Measurements from ENCODE around the gene SH2D7.
A peak's percentile ranks its signal among the peaks of the same experiment; 100 is the strongest.

SH2D7 gene

GRCh38 chr15:78131295-78132061 lies 39.1 kb downstream of the SH2D7 start, which contains the start of gene CIB2:
Gene CIB2 (minus strand): TSS chr15:78131445. CDS start chr15:78131215, 230 bp downstream.
- H3K27me3 ChIP-seq (ENCODE audit: insufficient read depth, low read length, poor library complexity, severe bottlenecking) = no peaks in the 10 kb centered on the region
- H3K4me2 ChIP-seq (ENCODE audit: low read depth, low read length, poor library complexity, severe bottlenecking) = peak within 1 kb of the TSS; percentile 98
- H3K9me3 ChIP-seq (ENCODE audit: insufficient read depth, low read depth, low read length) = no peaks in the 10 kb centered on the region
- H2AFZ ChIP-seq (ENCODE audit: low read length) = peak within 1 kb of the TSS; percentile 90
- TF ChIP-seq CTCF (conservative IDR thresholded peaks at IDR 0.05; ENCODE audit: low read length) (peak; percentile 64), EZH2phosphoT487 (IDR thresholded peaks at IDR 0.05; ENCODE audit: borderline replicate concordance) (no peak)
- H3F3A ChIP-seq (ENCODE audit: low read depth) = peaks cover 7% of the 10 kb centered on the region; the same call in 1 of the 2 replicates
- H3K36me3 ChIP-seq (ENCODE audit: insufficient read depth, low read length) = no peaks in the 10 kb centered on the region
- H3K9me2 ChIP-seq (replicated peaks; ENCODE audit: low read depth, low read length) = no peaks in the 10 kb centered on the region
- peaks cover 17% of the 10 kb centered on the region for H3K4me1 ChIP-seq (ENCODE audit: insufficient read depth, low read length, poor library complexity, severe bottlenecking)
- H3K4me3 ChIP-seq (ENCODE audit: low read length, poor library complexity, severe bottlenecking) = peak within 1 kb of the TSS; percentile 80
- no peaks in the 10 kb centered on the region for H3K79me2 ChIP-seq (ENCODE audit: insufficient read depth, low read length)
- peak within 1 kb of the TSS; percentile 92 for H3K9ac ChIP-seq (ENCODE audit: low read depth, low read length, poor library complexity, severe bottlenecking)
- no peaks in the 10 kb centered on the region for H4K20me1 ChIP-seq (ENCODE audit: insufficient read depth, low read length, poor library complexity, severe bottlenecking)

DNA sequence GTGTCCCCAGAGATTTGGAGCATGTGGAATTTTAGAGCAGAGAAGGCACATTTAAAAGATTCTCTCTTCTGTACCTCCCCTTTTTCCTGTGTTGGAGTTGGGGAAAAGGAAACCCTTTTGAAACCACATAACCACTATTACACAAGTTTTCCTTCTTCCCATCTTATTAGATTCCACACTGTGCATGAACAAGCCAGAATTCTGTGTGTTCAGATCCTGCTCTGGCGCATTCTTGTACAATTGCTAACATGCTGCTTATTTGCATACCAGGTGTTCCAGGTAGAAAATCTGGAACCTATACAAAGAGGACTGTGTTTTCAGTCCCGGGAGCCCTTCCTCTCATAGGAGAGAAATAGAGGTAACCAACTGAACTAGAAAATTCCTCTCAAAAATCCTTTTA lies 41.4 kb downstream of the SH2D7 start:
- peaks cover 17% of the 10 kb centered on the region for H3K4me1 ChIP-seq (ENCODE audit: insufficient read depth, low read length, poor library complexity, severe bottlenecking)
- H3K4me2 ChIP-seq (ENCODE audit: low read depth, low read length, poor library complexity, severe bottlenecking) = no peak overlapping the region
- no peak for TF ChIP-seq EZH2phosphoT487 (IDR thresholded peaks at IDR 0.05; ENCODE audit: borderline replicate concordance)
- no peak for TF ChIP-seq CTCF (conservative IDR thresholded peaks at IDR 0.05; ENCODE audit: low read length)

GRCh38 chr15:78139578-78139977 lies 47.2 kb downstream of the SH2D7 start:
- Histone ChIP-seq H4K20me1 (ENCODE audit: insufficient read depth, low read length, poor library complexity, severe bottlenecking) (no peaks in the 10 kb centered on the region), H3K9me3 (ENCODE audit: insufficient read depth, low read depth, low read length) (no peaks in the 10 kb centered on the region), H3K36me3 (ENCODE audit: insufficient read depth, low read length) (no peaks in the 10 kb centered on the region), H3K4me2 (ENCODE audit: low read depth, low read length, poor library complexity, severe bottlenecking) (no peak overlapping the region), H3K27me3 (ENCODE audit: insufficient read depth, low read length, poor library complexity, severe bottlenecking) (no peaks in the 10 kb centered on the region), H3F3A (ENCODE audit: low read depth) (no peaks in the 10 kb centered on the region), H3K9ac (ENCODE audit: low read depth, low read length, poor library complexity, severe bottlenecking) (no peak overlapping the region), H3K4me3 (ENCODE audit: low read length, poor library complexity, severe bottlenecking) (no peak overlapping the region), H3K9me2 (replicated peaks; ENCODE audit: low read depth, low read length) (no peaks in the 10 kb centered on the region), H3K79me2 (ENCODE audit: insufficient read depth, low read length) (no peaks in the 10 kb centered on the region), H2AFZ (ENCODE audit: low read length) (no peak overlapping the region), H3K4me1 (ENCODE audit: insufficient read depth, low read length, poor library complexity, severe bottlenecking) (no peaks in the 10 kb centered on the region)
- TF ChIP-seq CTCF (conservative IDR thresholded peaks at IDR 0.05; ENCODE audit: low read length) = no peak
- no peak for TF ChIP-seq EZH2phosphoT487 (IDR thresholded peaks at IDR 0.05; ENCODE audit: borderline replicate concordance)

More for the DNA sequence above, 41.4 kb downstream of the SH2D7 start:
- Histone ChIP-seq H3F3A (ENCODE audit: low read depth) (peaks cover 7% of the 10 kb centered on the region; the same call in 1 of the 2 replicates), H4K20me1 (ENCODE audit: insufficient read depth, low read length, poor library complexity, severe bottlenecking) (no peaks in the 10 kb centered on the region), H3K79me2 (ENCODE audit: insufficient read depth, low read length) (no peaks in the 10 kb centered on the region), H3K27me3 (ENCODE audit: insufficient read depth, low read length, poor library complexity, severe bottlenecking) (no peaks in the 10 kb centered on the region), H3K9me2 (replicated peaks; ENCODE audit: low read depth, low read length) (no peaks in the 10 kb centered on the region), H3K4me3 (ENCODE audit: low read length, poor library complexity, severe bottlenecking) (no peak overlapping the region), H3K36me3 (ENCODE audit: insufficient read depth, low read length) (no peaks in the 10 kb centered on the region), H3K9me3 (ENCODE audit: insufficient read depth, low read depth, low read length) (no peaks in the 10 kb centered on the region), H2AFZ (ENCODE audit: low read length) (no peak overlapping the region), H3K9ac (ENCODE audit: low read depth, low read length, poor library complexity, severe bottlenecking) (no peak overlapping the region)
